HG03039 (cell line): Measurements from ENCODE around the gene ZNF487.
A peak's percentile ranks its signal among the peaks of the same experiment; 100 is the strongest.
"Not testable (repeated sequence)": the region's sequence is repeated elsewhere in the genome, so short reads cannot be mapped to it uniquely, and the experiment has no call there.

Source experiments
- ATAC-seq: cut with Tn5 transposase; IDR thresholded peaks from one replicate; pipeline ENCODE4 v1.9.1; 2021; ENCODE audit warnings: mild to moderate bottlenecking, moderate library complexity; ENCODE audit not compliant: unreplicated experiment

Gene ZNF487

GRCh38 chr10:43436291-43437140, at the start of gene ZNF487:
Gene ZNF487 (plus strand): TSS chr10:43437111. CDS start chr10:43475814, 38,703 bp downstream.
- peak; percentile 97 for ATAC-seq

DNA sequence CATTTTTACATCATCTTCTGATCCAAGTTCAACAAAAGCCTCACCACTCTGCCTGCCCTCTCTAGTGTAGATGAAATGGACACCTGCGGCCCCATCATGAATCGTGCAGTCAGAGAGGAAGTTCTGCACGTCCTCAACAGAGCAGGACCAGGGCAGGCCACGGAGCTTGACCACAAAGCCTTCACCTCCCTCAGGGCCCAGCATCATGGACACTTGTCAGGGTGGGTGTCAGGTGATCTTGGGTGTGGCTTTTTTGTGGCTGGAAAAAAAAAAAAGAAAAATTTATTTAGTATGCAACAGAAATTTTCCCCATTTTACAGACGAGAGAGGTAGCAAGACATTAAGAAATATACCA, 49.3 kb upstream of the ZNF487 start:
- ATAC-seq: no peak

DNA sequence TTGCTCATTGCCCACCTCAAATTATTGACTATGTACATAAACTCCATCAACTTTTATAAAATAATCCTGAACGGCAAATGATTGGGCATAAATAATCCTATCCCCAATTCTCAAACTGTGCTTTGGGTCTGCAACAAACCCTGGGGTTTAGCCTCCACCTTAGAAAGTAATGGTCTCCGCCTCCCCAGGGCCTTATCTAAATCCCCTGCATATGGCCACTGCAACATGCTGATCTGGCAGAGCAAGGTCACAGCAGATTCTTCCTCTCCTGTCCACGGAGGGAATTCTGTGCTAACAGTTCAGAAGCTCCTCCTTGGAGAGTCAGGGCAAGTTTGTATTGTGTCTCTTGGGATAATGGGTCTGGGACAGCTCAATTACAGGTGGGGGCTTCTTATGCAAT, 47.0 kb upstream of the ZNF487 start:
- ATAC-seq: no peak

GRCh38 chr10:43390333-43390732, 46.6 kb upstream of the ZNF487 start:
- no peak for ATAC-seq

GRCh38 chr10:43390759-43391158, 46.2 kb upstream of the ZNF487 start:
- no peak for ATAC-seq

- ATAC-seq: no peak
Observed at GRCh38 chr10:43391496-43391895, 45.4 kb upstream of the ZNF487 start.

- no peak for ATAC-seq
Observed at GRCh38 chr10:43392748-43393147, 44.2 kb upstream of the ZNF487 start.

DNA sequence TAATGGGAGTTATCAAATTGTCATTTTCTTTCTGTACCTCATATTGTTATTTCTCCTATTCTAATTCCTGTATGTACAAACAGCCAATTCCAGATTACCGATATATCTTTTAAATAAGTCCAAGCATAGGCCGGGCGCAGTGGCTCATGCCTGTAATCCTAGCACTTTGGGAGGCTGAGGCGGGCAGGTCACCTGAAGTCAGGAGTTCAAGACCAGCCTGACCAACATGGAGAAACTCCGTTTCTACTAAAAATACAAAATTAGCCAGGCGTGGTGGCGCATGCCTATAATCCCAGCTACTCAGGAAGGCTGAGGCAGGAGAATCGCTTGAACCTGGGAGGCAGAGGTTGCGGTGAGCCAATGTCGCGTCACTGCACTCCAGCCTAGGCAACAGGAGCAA, 43.7 kb upstream of the ZNF487 start:
- ATAC-seq: not testable (repeated sequence)

- ATAC-seq: no peak
Observed at GRCh38 chr10:43393606-43394360, 43.1 kb upstream of the ZNF487 start.

- no peak for ATAC-seq
Observed at GRCh38 chr10:43394868-43395267, 42.0 kb upstream of the ZNF487 start.

- no peak for ATAC-seq
Observed at GRCh38 chr10:43395571-43396060, 41.3 kb upstream of the ZNF487 start.

GRCh38 chr10:43396061-43396927, 40.6 kb upstream of the ZNF487 start:
- ATAC-seq: peak; percentile 50

GRCh38 chr10:43396928-43397624, 39.8 kb upstream of the ZNF487 start:
- ATAC-seq: peak; percentile 80

DNA sequence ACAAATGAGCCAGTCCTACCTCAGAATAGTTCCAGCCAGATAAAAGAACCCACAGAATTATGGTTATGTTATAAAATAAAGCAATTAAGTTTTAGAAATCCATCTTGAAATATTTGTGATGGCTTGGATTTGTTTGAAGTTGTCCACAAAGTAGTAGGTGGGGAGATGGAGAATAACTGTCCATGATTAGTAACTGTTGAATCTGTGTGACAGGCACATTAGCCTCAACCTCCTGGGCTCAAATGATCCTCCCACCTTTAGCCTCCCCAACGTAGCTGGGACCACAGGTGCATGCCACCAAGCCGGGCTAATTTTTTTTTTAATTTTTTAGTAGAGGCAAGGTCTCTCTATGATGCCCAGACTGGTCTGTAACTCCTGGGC, 38.0 kb upstream of the ZNF487 start:
- ATAC-seq: no peak

GRCh38 chr10:43399320-43400310, 37.3 kb upstream of the ZNF487 start:
- ATAC-seq: no peak

DNA sequence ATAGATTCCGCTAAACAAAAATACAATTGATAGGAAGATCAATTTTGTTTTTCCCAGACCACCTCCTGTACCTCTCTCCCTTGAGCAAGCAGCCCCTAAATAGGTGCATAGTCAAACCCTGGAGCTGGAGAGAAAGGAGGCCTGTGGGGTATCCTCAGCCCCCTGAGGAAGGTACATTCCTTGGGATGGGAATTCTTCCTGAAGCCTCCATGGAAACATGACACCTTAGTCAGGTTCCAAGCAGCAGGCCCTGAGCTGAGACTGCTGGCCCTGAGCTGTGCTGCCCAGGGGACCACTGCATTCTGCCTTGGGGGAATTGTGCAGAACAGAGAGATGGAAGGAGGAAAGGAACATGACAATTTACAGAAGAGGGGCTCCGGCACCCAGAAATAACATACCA, 35.3 kb upstream of the ZNF487 start:
- no peak for ATAC-seq

DNA sequence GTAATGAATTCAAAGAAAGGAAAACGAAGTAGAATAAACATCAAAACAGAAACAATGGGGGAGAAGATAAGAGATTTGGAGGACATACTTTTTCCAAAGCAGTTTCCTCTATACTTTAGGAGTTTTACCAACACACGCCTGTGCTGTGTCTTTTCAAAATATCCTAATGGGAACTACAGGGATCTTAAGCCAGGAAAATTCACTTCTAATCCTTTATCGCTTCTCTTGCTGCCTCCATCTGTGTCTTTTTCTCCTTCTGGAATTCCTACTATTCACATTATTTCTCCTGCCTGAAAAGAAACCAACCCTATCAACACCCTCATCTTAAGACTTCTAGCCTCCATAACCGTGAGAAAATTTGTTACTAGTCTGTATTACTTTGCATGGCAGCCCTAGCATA, 34.7 kb upstream of the ZNF487 start:
- no peak for ATAC-seq

DNA sequence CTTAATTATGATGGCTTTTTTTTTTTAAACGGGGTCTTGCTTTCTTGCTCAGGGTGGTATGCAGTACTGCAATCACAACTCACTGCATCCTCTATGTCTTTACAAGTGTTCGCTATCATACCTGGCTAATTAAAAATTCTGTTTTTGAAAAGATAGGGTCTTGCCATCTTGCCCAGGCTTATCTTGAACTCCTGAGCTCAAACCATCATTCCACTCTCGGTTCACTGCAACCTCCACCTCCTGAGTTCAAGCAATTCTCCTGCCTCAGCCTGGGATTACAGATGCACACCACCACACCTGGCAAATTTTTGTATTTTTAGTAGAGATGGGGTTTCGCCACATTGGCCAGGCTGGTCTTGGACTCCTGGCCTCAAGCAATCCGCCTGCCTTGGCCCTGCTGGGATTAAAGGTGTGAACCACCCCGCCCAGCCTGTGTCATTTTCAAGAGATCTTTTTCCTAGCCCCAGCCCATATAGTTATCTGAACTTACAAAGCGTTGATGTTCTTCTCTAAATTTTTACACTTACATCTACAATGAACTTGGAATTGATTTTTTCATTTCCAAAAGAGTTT, 33.9 kb upstream of the ZNF487 start:
- ATAC-seq: no peak
